Ovary (tissue), 9 donors: ENCODE measurements around the gene SOAT2. TPM values are rescaled to one million over a fixed set of nuclear protein-coding genes. Genes with fewer than 3 reads are reported as not detected.
"Not testable (repeated sequence)": the region's sequence is repeated elsewhere in the genome, so short reads cannot be mapped to it uniquely, and the experiment has no call there.

Experiments used
- DNase-seq, 5 donors: peaks; one replicate each; pipeline ENCODE4 v3.0.0-alpha.2; 2019 to 2020
- H3K27ac ChIP-seq, 2 donors: fragments of 200-600 bp; one replicate each; pipeline versions ENCODE4 v1.5.1 to v1.8.0; 2019 to 2022
- H3K27me3 ChIP-seq: fragments of 200-600 bp; one replicate; pipeline ENCODE4 v1.8.0; 2022
- H3K36me3 ChIP-seq: fragments of 200-600 bp; sonication (generic); one replicate; pipeline ENCODE4 v1.5.1; 2019
- H3K4me1 ChIP-seq: one replicate; pipeline ENCODE4 v1.8.1; 2013; ENCODE audit warnings: mild to moderate bottlenecking, moderate library complexity; ENCODE audit not compliant: insufficient read depth
- H3K4me3 ChIP-seq: fragments of 200-600 bp; sonication (generic); one replicate; pipeline ENCODE4 v1.5.1; 2017
- H3K9me3 ChIP-seq, 2 donors: fragments of 200-600 bp in 1 of 2; sonication (generic) in 1 of 2; one replicate each; pipeline versions ENCODE4 v1.5.1 to v1.8.1; 2013 to 2019; ENCODE audit warnings: mild to moderate bottlenecking in 1 of 2, moderate library complexity in 1 of 2
- CTCF ChIP-seq, 3 donors: fragments of 450-650 bp in 2 of 3; fragments of 200-600 bp in 1 of 3; IDR thresholded peaks; one replicate each; pipeline versions ENCODE4 v1.5.1 to v1.8.0; 2016 to 2022; ENCODE audit warnings: antibody characterized with exemption in 3 of 3, mild to moderate bottlenecking in 1 of 3
- EP300 ChIP-seq: sonication (generic); formaldehyde crosslinking; IDR thresholded peaks from one replicate; pipeline ENCODE4 v1.6.1; 2017; ENCODE audit warnings: antibody characterized with exemption
- POLR2A ChIP-seq: fragments of 450-650 bp; IDR thresholded peaks from one replicate; pipeline ENCODE4 v1.6.1; 2017; ENCODE audit warnings: antibody characterized with exemption, mild to moderate bottlenecking, moderate library complexity
- WGBS, 3 donors: extraction: QIAGEN DNeasy Blood & Tissue Kit in 1 of 3; methylation state at CpG; one replicate each; pipeline versions ENCODE4 v1.1.5 to v1.1.7; 2013 to 2017; 5-methylcytosine and 5-hydroxymethylcytosine counted together
- intact Hi-C, 4 donors: fragments of 100-400 bp; cut with DNase I; formaldehyde crosslinking; loops; one replicate each; pipeline versions ENCODE4 v1.11.0 to v1.15.1; 2022 to 2023
- polyA plus RNA-seq, 2 donors: library from polyadenylated mRNA; stranded (reverse); fragments of 200-250 nt in 1 of 2; fragments of 350-450 nt in 1 of 2; fragmentation: Illumina TruSeq in 1 of 2; extraction: RNeasy Lipid Tissue Mini Kit (QIAGEN cat#74804) in 1 of 2; gene quantifications; one replicate each; pipeline ENCODE4 v1.2.3, GENCODE V29; 2013 to 2014
- total RNA-seq, 7 donors: library from RNA; depleted of rRNA in 2 of 7; stranded (reverse); fragments of >200 nt in 2 of 7; fragmentation: NEBNext Ultra II Directional in 3 of 7; extraction: Animal tissue kit (Norgen Biotek cat#: 25700) in 3 of 7; gene quantifications; one replicate each; pipeline versions ENCODE4 v1.1.0 to v1.2.4, GENCODE V29; 2016 to 2023
- donor health status: DM: no; HTN: no; CAD: no; lungs with moderate emphysema.
- donor health status: DM: no; HTN: no; CAD: no.
- donor health status: Bipolar disorder and iron deficiency.
- donor health status: DM: yes; HTN: yes; CAD: no.
- donor health status: DM: no; HTN: no; CAD: no.
- donor health status: DM: yes; HTN: yes; CAD: no.

The SOAT2 gene
- total and polyA plus RNA-seq, 9 donors = 0.07 to 0.72 (median 0.28) TPM; not detected in 4

- Histone ChIP-seq H3K27me3 (no peaks in the 10 kb centered on the region), H3K27ac (no peak overlapping the region), H3K4me3 (no peak overlapping the region), H3K9me3 (no peaks in the 10 kb centered on the region), H3K36me3 (no peaks in the 10 kb centered on the region), H3K4me1 (no peaks in the 10 kb centered on the region)
- DNase-seq = no peak
- intact Hi-C loops = loop anchor here in 1 of 4 donors (5.0 kb wide), 1 partner anchor 37 kb away; no protein-coding TSS in a partner anchor
- whole genome bisulfite sequencing, 3 donors = 66 to 78% (median 77%) methylated on average over 2 of the region's 2 CpGs
- TF ChIP-seq CTCF (IDR thresholded peaks at IDR 0.05) (no peak), POLR2A (no peak), EP300 (no peak)
Observed at GRCh38 chr12:53160673-53161072, 57.4 kb downstream of the SOAT2 start.

- intact Hi-C loops = loop anchor here in 1 of 4 donors (5.0 kb wide), 1 partner anchor 36 kb away; no protein-coding TSS in a partner anchor
- no peaks in the 10 kb centered on the region for H3K36me3 ChIP-seq
- no peaks in the 10 kb centered on the region for H3K4me1 ChIP-seq
- no peak overlapping the region for H3K4me3 ChIP-seq
- no peaks in the 10 kb centered on the region for H3K9me3 ChIP-seq
- no peak for DNase-seq
- H3K27me3 ChIP-seq = no peaks in the 10 kb centered on the region
- H3K27ac ChIP-seq = no peak overlapping the region
- 89 to 92% (median 89%) methylated on average over 8 of the region's 8 CpGs for WGBS, 3 donors
- no peak for TF ChIP-seq EP300
- no peak for TF ChIP-seq POLR2A
- no peak for TF ChIP-seq CTCF (IDR thresholded peaks at IDR 0.05)
Observed at GRCh38 chr12:53161119-53161911, 58.0 kb downstream of the SOAT2 start.

GRCh38 chr12:53163008-53163407 lies 59.7 kb downstream of the SOAT2 start:
- not testable (repeated sequence) for H3K27ac ChIP-seq, DNase-seq, H3K9me3 ChIP-seq, H3K4me1 ChIP-seq, H3K27me3 ChIP-seq, H3K4me3 ChIP-seq, H3K36me3 ChIP-seq
- intact Hi-C loops = loop anchor here in 1 of 4 donors (5.0 kb wide), 1 partner anchor 34 kb away; no protein-coding TSS in a partner anchor
- 93 to 100% (median 99%) methylated on average over 2 of the region's 2 CpGs for WGBS, 3 donors

GRCh38 chr12:53166837-53167236 lies 63.6 kb downstream of the SOAT2 start:
- Histone ChIP-seq H3K36me3 (no peaks in the 10 kb centered on the region), H3K27me3 (no peaks in the 10 kb centered on the region), H3K27ac (no peak overlapping the region), H3K4me3 (no peak overlapping the region), H3K9me3 (no peaks in the 10 kb centered on the region), H3K4me1 (no peaks in the 10 kb centered on the region)
- no peak for DNase-seq
- intact Hi-C loops = no loop called here
- TF ChIP-seq POLR2A (no peak), EP300 (no peak), CTCF (IDR thresholded peaks at IDR 0.05) (no peak)

GRCh38 chr12:53169644-53170043 lies 66.4 kb downstream of the SOAT2 start:
- Histone ChIP-seq H3K4me1 (no peaks in the 10 kb centered on the region), H3K27me3 (no peaks in the 10 kb centered on the region), H3K36me3 (no peaks in the 10 kb centered on the region), H3K4me3 (no peak overlapping the region), H3K27ac (no peak overlapping the region), H3K9me3 (no peaks in the 10 kb centered on the region)
- 95 to 97% (median 96%) methylated on average over 7 of the region's 7 CpGs for WGBS, 3 donors
- TF ChIP-seq EP300 (no peak), POLR2A (no peak), CTCF (IDR thresholded peaks at IDR 0.05) (no peak)
- intact Hi-C loops = no loop called here
- no peak for DNase-seq
